Chondrocyte (in vitro differentiated cells): ENCODE measurements around the gene TRIM71. TPM values are rescaled to one million over a fixed set of nuclear protein-coding genes. Genes with fewer than 3 reads are reported as not detected.

ENCODE experiments used
- DNase-seq: peaks from one replicate; pipeline ENCODE4 v3.0.0; 2021; ENCODE audit warnings: mixed read lengths, low spot score
- H3K27ac Mint-ChIP-seq: one replicate; pipeline ENCODE4 v1.8.0; 2021; ENCODE audit warnings: mild to moderate bottlenecking, moderate library complexity, mixed read lengths; ENCODE audit not compliant: unreplicated experiment
- H3K27me3 Mint-ChIP-seq: 2 replicates; pipeline ENCODE4 v1.8.0; 2021; ENCODE audit warnings: low read depth, mixed read lengths
- H3K36me3 Mint-ChIP-seq: 2 replicates; pipeline ENCODE4 v1.8.0; 2021; ENCODE audit warnings: low read depth, mixed read lengths
- H3K4me1 Mint-ChIP-seq: 2 replicates; pipeline ENCODE4 v1.8.0; 2021; ENCODE audit warnings: low read depth, mild to moderate bottlenecking, mixed read lengths
- H3K4me3 Mint-ChIP-seq: one replicate; pipeline ENCODE4 v1.8.0; 2021; ENCODE audit warnings: mild to moderate bottlenecking, moderate library complexity, mixed read lengths; ENCODE audit not compliant: unreplicated experiment
- H3K9me3 Mint-ChIP-seq: 2 replicates; pipeline ENCODE4 v1.8.0; 2021; ENCODE audit warnings: low read depth, mixed read lengths
- total RNA-seq: library from RNA; stranded (reverse); gene quantifications from 3 replicates; pipeline ENCODE4 v1.2.1, GENCODE V29; 2021
- TF ChIP-seq, protein P1 (sequence below): fragments of 200-600 bp; sonication (generic); IDR thresholded peaks from 2 replicates; pipeline ENCODE4 v1.5.0; 2021; ENCODE audit warnings: antibody characterized with exemption, mild to moderate bottlenecking, moderate library complexity

TRIM71 gene
- total RNA-seq, 1 donor from 2014 or later, result 0.05 TPM

- H3K36me3 Mint-ChIP-seq, result no peaks in the 10 kb centered on the region
Observed at GRCh38 chr3:32831791-32832190, 14.0 kb downstream of the TRIM71 start.

DNA sequence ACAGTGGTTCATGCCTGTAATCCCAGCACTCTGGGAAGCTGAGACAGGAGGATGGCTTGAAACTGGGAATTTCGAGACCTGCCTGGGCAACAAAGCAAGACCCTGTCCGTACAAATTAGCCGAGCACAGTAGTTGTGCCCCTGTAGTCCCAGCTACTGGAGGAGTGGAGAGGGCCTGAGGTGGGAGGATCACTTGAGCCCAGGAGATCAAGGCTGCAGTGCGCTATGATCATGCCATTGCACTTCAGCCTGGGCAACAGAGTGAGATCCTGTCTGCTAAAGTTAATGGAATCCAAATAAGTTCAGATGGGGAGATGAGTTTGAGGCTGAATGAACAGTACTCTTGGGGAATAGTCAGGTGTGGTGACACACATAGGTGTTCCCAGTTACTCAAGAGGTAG is 14.4 kb downstream of the TRIM71 start:
- no peak overlapping the region for H3K27ac Mint-ChIP-seq
- no peaks in the 10 kb centered on the region for H3K36me3 Mint-ChIP-seq
- no peaks in the 10 kb centered on the region for H3K4me1 Mint-ChIP-seq
- no peak for DNase-seq
- TF ChIP-seq, protein P1, sequence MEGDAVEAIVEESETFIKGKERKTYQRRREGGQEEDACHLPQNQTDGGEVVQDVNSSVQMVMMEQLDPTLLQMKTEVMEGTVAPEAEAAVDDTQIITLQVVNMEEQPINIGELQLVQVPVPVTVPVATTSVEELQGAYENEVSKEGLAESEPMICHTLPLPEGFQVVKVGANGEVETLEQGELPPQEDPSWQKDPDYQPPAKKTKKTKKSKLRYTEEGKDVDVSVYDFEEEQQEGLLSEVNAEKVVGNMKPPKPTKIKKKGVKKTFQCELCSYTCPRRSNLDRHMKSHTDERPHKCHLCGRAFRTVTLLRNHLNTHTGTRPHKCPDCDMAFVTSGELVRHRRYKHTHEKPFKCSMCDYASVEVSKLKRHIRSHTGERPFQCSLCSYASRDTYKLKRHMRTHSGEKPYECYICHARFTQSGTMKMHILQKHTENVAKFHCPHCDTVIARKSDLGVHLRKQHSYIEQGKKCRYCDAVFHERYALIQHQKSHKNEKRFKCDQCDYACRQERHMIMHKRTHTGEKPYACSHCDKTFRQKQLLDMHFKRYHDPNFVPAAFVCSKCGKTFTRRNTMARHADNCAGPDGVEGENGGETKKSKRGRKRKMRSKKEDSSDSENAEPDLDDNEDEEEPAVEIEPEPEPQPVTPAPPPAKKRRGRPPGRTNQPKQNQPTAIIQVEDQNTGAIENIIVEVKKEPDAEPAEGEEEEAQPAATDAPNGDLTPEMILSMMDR, result no peak
- no peak overlapping the region for H3K4me3 Mint-ChIP-seq
- H3K27me3 Mint-ChIP-seq, result peaks cover 27% of the 10 kb centered on the region
- H3K9me3 Mint-ChIP-seq, result no peaks in the 10 kb centered on the region

More at GRCh38 chr3:32831791-32832190, 14.0 kb downstream of the TRIM71 start:
- Mint-ChIP-seq H3K4me3 (no peak overlapping the region), H3K9me3 (no peaks in the 10 kb centered on the region), H3K27ac (no peak overlapping the region), H3K4me1 (no peaks in the 10 kb centered on the region), H3K27me3 (peaks cover 26% of the 10 kb centered on the region)
- DNase-seq, result no peak
- TF ChIP-seq, protein P1, result no peak

DNA sequence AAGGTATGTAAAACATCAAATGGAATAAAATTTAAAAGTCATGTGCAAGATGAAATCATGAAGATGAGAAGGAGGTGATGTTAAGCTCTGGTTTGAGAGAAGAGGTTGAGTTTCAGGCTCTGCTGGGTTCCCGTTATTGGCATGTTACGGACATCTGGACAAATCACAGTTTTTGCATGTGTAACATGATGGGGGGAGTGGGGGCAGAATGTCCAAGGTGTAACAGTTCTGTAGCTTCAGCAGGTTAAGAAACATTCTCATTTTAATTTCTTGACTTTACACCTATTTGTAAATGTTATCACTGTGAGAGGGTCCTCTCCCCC is 17.2 kb downstream of the TRIM71 start:
- DNase-seq, result no peak
- H3K9me3 Mint-ChIP-seq, result no peaks in the 10 kb centered on the region
- peaks cover 27% of the 10 kb centered on the region for H3K27me3 Mint-ChIP-seq
- H3K36me3 Mint-ChIP-seq, result no peaks in the 10 kb centered on the region
- no peaks in the 10 kb centered on the region for H3K4me1 Mint-ChIP-seq
- no peak overlapping the region for H3K4me3 Mint-ChIP-seq
- TF ChIP-seq, protein P1, result no peak
- H3K27ac Mint-ChIP-seq, result no peak overlapping the region

GRCh38 chr3:32835961-32836360 is 18.2 kb downstream of the TRIM71 start:
- Mint-ChIP-seq H3K4me1 (no peaks in the 10 kb centered on the region), H3K27me3 (peaks cover 27% of the 10 kb centered on the region), H3K36me3 (no peaks in the 10 kb centered on the region), H3K4me3 (no peak overlapping the region), H3K27ac (no peak overlapping the region), H3K9me3 (no peaks in the 10 kb centered on the region)
- DNase-seq, result no peak
- TF ChIP-seq, protein P1, result no peak

- no peaks in the 10 kb centered on the region for H3K36me3 Mint-ChIP-seq
- DNase-seq, result no peak
- no peak overlapping the region for H3K4me3 Mint-ChIP-seq
Observed at GRCh38 chr3:32836601-32837000, 18.8 kb downstream of the TRIM71 start.

More at GRCh38 chr3:32836601-32837000, 18.8 kb downstream of the TRIM71 start:
- Mint-ChIP-seq H3K4me1 (no peaks in the 10 kb centered on the region), H3K9me3 (no peaks in the 10 kb centered on the region), H3K27me3 (peaks cover 27% of the 10 kb centered on the region), H3K27ac (no peak overlapping the region)
- TF ChIP-seq, protein P1, result no peak
